ENCODE data around the gene TMEM150B. TPM values are rescaled to one million over a fixed set of nuclear protein-coding genes. Genes with fewer than 3 reads are reported as not detected.

Gene TMEM150B
- total RNA-seq, 1 donor = 5.4 TPM

DNA sequence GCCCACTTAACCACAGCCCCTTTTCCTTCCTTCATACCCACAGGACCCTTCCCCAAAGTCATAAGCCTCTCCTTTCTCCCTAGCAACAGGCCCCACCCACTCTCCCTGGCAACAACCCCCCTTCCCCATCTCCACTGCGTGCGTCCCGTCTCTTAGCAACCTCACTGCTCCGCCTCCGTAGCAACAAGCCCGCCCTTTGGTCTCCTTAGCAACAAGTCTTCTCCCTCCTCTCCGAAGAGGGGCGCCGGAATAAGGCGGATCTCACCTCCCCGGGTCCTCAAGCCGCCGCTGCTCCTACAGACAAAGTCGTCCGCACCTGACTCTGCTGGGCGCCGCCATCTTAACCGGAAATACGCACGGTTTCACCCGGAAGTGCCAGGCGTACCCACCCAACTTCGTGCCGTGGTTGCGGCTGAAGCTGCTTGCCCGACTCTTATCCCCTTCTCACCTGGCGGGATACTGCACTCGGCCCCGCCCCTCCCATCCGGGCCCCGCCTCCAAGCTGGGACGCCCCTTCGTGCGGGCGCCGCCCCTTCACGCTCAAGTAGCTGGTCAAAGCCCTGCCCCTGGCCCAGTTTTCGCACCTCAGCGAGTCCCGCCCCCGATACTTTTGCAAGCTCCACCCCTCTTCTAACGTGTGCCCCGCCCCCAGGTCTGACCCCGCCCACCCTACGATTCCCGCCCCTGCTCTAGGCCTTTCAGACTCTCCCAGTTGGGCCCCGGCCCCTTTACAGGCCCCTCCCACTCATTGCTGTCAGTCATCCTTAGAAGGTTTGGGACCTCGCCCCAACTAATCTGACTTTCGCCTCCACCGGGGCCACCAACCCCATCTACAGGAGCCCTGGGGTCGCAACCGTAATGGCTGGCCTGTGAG is 45.1 kb downstream of the TMEM150B start, which contains the start of gene HSPBP1:
TSS of gene HSPBP1 (minus strand) at position 341 of the 874 bp plus-strand sequence. CDS start 502 bp downstream, outside the sequence.
- DNase-seq (ENCODE audit: low read depth in 2 of 3, low spot score in 2 of 3) = peak; percentile 89 to 96 (median 96)

DNA sequence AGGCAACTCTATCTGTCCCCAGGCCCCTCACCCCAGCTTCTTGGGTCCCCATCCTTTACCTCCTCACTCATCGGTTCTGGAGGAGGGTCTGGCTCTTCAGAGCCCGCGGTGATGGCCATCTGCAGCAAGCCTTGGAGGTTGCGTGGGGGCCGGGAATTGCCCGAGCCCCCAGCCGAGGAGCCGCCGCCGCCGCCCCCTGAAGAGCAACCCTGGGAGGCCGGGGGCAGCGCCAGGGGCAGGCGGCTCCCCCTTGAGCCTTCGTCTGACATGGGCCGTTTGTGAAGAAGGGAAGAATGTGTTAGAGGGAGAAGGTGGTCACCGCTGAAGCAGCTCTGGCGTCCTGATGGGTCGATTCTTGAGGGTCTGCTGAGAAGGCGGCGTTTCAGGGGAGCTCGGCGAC is 45.8 kb downstream of the TMEM150B start:
- DNase-seq (ENCODE audit: low read depth in 2 of 3, low spot score in 2 of 3) = no peak

DNA sequence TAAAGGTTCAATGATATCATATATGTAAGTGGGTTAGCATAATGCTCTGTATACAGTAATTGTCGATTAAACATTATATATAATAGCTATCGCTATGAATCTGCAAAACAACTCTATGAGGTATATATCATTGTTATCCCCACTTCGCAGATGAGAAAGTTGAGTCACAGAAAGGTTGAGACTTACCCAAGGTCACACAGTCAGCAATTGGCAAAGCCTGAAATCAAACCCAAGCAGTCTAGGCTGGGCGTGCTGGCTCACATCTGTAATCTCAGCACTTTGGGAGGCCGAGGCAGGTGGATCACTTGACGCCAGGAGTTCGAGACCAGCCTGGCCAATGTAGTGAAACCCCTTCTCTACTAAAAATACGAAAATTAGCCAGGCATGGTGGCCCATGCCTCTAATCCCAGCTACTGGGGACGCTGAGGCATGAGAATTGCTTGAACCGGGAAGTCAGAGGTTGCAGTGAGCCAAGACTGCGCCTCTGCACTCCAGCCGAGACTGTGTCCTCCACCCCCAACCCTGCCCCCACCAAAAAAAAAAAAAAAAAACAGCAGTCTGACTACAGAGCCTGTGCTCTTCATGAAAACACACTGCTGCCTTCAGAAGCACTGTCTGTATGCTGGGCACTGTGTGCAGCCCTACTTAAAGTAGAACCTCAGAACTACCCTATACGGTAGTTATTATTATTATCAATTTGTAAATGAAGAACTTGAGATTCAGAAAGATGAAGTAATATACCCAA is 46.6 kb downstream of the TMEM150B start:
- no peak for DNase-seq (ENCODE audit: low read depth in 2 of 3, low spot score in 2 of 3)

DNA sequence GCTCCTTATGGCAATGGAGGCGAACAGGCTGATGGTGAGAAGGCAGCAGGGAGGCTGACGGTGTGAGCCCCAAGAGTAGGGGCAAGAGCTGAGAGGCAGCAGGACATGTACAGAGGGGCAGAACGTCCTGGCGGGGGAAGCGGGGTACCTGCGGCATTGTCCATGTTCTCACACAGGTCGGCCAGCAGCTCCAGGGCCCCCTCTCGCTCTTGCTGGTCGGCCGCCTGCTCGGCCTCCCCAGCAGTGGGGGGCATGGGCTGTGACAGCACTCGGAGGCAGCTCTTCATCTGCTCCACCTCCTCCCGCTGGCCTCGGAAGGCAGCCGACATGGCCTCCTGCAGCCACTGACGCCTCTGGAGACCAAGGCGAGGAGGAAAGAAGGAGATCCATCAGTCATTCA is 47.6 kb downstream of the TMEM150B start:
- DNase-seq (ENCODE audit: low read depth in 2 of 3, low spot score in 2 of 3) = no peak

DNA sequence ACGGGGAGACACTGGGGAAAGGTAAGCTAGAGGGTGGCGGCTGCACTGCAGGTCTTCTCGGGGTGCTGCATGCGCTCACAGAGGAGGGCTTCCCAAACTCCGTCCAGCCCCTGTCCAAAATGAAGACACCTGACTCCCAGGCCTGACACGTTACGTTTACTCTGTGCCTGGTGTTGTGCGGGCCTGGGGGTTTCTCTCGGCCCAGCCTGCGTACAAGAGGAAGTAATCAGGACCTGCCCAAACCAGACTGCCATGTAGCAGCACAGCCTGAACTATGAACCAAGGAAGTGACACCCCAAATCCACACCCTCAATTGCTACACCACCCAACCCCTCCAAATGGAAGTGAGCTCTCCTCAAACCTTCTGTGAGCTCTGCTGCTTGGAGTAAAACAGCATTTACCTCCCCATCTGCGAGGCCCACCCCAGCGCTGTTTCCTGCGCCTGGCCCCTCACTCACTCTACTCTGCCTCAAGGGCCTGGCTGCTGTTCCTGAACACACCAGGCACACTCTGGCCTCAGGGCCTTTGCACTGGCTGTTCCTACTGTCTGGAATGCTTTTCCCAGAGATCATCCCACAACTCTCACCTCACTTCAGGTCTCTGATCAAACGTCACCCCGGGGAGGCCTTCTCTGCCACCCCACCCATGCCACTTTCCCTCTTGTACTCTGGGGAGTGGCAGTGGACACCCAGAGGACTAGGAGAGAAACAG is 48.3 kb downstream of the TMEM150B start:
- no peak for DNase-seq (ENCODE audit: low read depth in 2 of 3, low spot score in 2 of 3)

DNA sequence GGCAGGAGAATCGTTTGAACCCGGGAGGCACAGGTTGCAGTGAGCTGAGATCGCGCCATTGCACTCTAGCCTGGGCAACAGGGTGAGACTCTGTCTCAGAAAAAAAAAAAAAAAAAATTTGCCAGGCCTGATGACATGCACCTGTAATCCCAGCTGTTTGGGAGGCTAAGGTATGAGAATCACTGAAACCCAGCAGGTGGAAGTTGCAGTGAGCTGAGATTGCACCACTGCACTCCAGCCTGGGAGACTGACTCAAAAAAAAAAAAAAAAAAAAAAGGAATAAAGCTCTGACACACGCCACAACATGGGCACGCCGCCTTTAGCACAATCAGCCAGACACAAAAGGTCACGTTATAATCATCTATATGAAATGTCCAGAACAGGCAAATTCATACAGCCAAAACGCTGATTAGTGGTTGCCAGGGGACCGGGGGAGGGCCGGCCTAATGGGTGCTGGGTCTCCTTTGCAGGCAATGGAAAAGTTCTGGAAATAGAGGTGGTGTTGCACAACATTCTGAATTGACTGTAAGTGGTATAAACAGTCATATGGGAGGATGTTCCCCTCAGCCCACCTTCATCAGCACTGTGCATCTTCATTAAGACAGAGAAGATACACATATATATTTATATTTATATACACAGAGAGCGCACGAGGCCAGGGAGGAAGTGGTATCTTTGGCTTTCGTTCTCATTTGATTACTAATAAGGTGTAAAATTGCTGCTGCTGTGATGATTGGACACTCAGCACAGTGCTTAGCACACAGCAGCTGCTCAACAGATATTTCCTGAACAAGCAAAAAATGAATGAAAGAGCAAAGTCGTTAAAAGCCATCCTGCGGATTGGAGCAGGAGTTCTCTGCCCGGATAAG is 49.1 kb downstream of the TMEM150B start:
- DNase-seq (ENCODE audit: low read depth in 2 of 3, low spot score in 2 of 3) = no peak

DNA sequence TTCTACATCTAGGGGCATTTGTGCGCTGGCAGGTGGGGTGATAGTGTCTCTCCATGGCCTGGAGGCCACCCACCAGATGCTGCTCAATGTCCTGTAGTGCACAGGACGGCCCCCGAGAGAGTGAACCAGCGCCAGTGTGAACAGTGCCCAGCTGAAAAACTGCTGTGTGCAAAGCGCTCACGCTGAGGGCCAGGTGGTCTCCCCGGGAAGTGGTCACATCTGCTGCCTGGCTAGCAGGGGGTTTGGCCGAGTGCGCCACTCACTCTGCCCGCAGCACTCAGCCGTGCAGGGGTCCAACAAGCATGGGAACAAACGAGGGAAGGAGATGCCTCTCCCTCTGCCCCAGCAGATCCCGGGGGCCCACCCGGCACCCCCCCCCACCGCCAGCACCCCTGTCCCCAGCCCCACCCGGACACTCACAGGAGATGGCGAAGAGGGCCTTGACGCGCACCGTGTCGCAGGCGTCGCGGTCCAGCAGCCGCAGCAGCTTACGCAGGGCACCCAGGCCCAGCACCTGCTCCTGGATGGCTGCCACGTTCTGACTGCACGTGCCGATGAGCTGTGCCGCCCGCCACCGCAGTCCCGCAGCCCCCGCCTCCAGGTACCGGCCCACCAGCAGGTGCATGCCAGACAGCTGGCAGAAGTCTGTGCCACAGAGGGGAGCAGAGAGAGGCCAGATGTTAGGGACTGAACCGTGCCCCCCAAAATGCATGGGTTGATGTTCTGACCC is 51.0 kb downstream of the TMEM150B start:
- no peak for DNase-seq (ENCODE audit: low read depth in 2 of 3, low spot score in 2 of 3)

DNA sequence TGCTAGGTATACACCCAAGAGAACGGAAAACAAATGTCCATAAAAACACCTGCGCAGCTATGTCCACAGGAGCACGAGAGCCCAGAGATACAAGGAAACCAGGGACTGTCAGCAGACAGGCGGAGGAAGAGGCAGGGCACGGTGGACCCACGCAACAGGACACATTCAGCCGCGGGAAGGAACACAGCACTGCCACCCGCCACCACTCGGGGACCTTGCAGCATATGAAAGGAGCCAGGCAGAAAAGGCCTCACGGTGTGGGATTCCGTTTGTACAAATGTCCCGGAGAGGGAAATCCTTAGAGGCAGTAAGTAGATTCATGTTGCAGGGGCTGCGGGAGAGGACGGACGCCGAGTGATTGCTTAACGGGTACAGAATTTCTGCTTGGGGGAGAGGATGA is 53.0 kb downstream of the TMEM150B start:
- DNase-seq (ENCODE audit: low read depth in 2 of 3, low spot score in 2 of 3) = no peak

DNA sequence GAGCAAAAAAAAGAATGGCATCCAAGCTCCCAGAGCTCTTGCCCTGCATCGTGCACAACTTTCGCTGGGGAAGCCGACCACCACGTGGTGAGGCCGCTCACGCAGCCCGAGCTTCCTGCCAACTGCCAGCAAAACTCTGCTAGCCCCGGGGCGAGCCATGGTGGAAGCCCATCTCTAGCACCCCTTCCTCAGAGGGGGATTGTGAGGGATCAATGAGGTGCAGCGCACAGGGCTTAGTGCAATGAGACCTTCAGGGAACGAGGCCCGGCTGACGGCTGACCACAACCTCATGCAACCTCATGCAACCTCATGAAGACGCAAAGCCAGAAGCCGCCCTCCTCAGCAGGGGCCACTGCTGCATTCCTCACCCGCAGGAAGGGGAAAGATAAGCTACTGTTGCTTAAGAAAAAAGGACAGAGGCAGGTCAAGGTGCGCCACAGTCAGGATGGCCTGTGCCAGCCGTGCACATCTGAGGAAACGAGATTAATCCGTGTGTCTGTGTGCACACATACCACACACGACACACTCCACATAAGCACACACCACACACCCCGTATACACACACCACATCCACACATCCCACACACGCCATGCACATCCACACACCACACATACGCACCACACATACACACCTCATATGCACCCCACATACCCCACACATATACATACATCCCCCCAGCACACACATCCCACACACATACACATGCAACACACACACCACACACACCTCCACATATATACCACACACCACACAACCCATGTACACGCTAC is 54.8 kb downstream of the TMEM150B start:
- no peak for DNase-seq (ENCODE audit: low read depth in 2 of 3, low spot score in 2 of 3)

DNA sequence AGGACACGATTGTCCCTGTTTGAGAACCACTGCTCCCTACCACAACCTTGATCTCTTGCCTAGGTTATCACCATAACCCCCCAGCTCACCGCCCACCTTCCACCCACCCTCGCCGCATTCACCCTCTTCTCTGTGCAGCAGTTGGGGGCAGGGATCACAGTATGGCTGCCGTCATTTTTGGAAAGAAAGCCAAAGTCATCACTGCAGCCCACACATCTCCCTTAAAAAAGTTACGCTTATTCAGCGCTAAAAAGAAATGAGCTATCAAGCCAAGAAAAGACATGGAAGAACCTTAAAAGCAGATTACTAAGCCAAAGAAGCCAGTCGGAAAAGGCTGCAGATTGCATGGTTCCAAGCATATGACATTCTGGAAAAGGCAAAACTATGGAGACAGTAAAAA is 55.8 kb downstream of the TMEM150B start:
- no peak for DNase-seq (ENCODE audit: low read depth in 2 of 3, low spot score in 2 of 3)

DNA sequence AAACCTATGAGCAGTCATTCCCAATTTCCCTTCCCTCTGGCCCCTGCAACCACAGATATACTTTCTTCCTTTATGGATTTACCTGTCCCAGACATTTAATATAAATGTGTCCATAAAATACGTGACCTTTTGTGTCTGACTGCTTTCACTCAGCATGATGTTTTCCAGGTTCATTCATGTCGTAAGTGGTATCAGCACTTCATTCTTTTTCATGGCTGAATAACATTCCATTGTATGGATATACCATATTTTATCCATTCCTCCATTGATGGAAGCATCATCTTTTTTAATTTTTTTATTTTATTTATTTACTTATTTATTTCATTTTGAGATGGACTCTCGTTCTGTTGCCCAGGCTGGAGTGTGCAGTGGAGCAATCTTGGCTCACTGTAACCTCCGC is 58.3 kb downstream of the TMEM150B start:
- no peak for DNase-seq (ENCODE audit: low read depth in 2 of 3, low spot score in 2 of 3)

DNA sequence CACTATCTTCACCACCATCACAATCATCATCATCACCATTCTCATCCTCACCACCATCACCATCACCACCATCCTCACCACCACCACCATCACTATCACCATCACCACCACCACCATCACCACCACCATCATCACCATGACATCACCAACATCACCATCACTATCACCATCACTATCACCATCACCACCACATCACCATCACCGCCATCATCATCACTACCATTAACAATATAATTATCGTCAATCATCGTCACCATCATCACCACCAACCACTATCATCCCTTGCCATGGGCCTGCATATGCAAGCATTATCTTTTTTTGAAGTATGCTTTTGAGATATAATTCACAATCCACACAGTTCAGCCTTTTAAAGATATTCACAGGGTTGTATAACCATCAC is 58.7 kb downstream of the TMEM150B start:
- DNase-seq (ENCODE audit: low read depth in 2 of 3, low spot score in 2 of 3) = no peak

DNA sequence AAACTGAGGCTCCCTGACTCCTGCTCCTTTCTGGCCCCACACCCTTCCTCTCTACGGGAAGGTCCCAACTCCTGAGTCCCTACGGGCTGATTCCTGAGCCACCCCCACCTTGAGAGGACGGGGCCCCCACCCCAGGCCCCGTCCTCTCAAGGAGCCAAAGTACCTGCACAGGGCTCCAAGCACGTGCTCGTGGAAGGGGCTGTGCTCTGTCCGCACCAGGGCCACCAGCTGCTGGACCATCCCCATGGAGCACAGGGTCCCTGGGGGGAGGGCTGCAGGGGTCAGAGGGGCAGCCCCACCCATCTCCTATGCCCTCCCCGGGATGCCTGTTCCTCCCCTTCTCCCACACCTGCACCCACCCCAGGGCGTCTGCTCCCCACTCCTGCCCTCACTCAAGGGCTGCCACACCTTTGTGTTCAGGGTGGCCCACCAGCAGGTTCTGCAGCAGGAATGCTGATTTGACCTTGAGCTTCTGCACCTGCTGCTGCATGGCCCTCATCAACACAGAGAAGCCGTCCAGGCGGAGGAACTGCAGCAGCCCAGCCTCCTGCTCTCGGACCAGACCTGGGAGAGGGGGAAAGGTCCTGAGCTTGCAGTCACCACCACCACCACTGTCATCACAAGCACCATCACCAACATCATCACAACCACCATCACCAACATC is 59.3 kb downstream of the TMEM150B start:
- no peak for DNase-seq (ENCODE audit: low read depth in 2 of 3, low spot score in 2 of 3)

DNA sequence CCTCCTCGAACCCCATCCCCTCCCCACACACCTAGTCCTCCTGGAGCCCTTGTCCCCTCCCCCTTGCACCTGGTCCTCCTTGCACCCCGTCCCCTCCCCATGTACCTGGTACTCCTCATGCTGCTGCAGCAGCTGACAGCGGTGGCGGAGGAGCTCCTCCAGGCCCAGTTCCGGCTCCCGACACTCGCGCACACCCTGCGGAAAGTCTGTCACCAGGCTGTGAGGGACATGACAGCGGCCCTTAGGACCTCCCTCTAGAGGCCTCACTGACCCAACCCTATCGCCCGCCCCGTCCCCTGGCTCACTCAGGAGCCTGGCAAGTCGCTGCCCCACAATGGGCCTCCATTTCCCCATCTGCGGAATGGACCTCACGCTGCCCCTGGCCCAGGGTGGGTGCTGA is 60.0 kb downstream of the TMEM150B start:
- no peak for DNase-seq (ENCODE audit: low read depth in 2 of 3, low spot score in 2 of 3)

DNA sequence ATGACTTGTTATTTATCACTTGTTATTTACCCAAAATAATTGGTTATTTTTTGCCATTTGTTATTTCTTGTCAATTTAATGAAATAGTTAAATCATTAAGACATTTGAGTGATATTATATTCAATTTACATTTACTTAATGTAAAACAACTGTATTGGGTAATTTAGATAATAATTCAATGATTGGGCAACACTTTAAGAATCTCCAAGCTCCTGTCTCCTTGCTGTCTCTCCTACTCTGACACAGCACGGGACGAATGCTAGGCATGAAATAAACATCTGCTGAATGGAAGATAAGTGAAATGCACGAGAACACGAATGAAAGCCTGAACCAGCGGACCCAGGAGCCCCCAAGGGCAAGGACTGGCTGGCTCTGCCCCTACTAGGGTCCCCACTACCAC is 60.6 kb downstream of the TMEM150B start:
- DNase-seq (ENCODE audit: low read depth in 2 of 3, low spot score in 2 of 3) = no peak

All from hematopoietic multipotent progenitor cell (in vitro differentiated cells).